Transverse colon (tissue), 4 donors: ENCODE results near the gene TMEM95. TPM values are rescaled to one million over a fixed set of nuclear protein-coding genes. Genes with fewer than 3 reads are reported as not detected.

Source experiments
- DNase-seq: peaks from one replicate; pipeline ENCODE4 v3.0.0-alpha.2; 2019
- H3K27ac ChIP-seq, 4 donors: fragments of 200-600 bp; sonication (generic); 2 replicates each; pipeline ENCODE4 v1.5.1; 2016 to 2018; ENCODE audit warnings: inconsistent platforms in 4 of 4
- H3K27me3 ChIP-seq: fragments of 200-600 bp; sonication (generic); 2 replicates; pipeline ENCODE4 v1.5.1; 2017; ENCODE audit warnings: inconsistent platforms
- H3K36me3 ChIP-seq, 4 donors: fragments of 200-600 bp; sonication (generic); 2 replicates each; pipeline ENCODE4 v1.5.1; 2017 to 2019; ENCODE audit warnings: inconsistent platforms in 4 of 4
- H3K4me1 ChIP-seq, 4 donors: fragments of 200-600 bp; sonication (generic); 2 replicates each; pipeline ENCODE4 v1.5.1; 2017 to 2020; ENCODE audit warnings: inconsistent platforms in 4 of 4
- H3K4me3 ChIP-seq, 4 donors: fragments of 200-600 bp; sonication (generic); 1 replicate in 1 of 4; 2 replicates in 3 of 4; pipeline versions ENCODE4 v1.5.1 to v1.6.1; 2017 to 2019; ENCODE audit warnings: inconsistent platforms in 4 of 4
- H3K9me3 ChIP-seq, 2 donors: fragments of 200-600 bp; sonication (generic); 2 replicates each; pipeline ENCODE4 v1.5.1; 2017 to 2019; ENCODE audit warnings: inconsistent platforms in 2 of 2
- CTCF ChIP-seq, 5 experiments: fragments of 200-600 bp in 3 of 5; fragments of 450-650 bp in 2 of 5; sonication (generic) in 3 of 5; IDR thresholded peaks; 1 replicate in 2 of 5; 2 replicates in 3 of 5; pipeline ENCODE4 v1.5.1; 2016 to 2017; ENCODE audit warnings: antibody characterized with exemption in 5 of 5, inconsistent platforms in 3 of 5, mild to moderate bottlenecking in 2 of 5, moderate library complexity in 1 of 5
- EP300 ChIP-seq: sonication (generic); formaldehyde crosslinking; IDR thresholded peaks from one replicate; pipeline ENCODE4 v1.6.1; 2017; ENCODE audit warnings: antibody characterized with exemption, low read depth
- POLR2A ChIP-seq: fragments of 450-650 bp; IDR thresholded peaks from one replicate; pipeline ENCODE4 v1.6.1; 2016; ENCODE audit warnings: antibody characterized with exemption, mild to moderate bottlenecking, moderate library complexity
- POLR2AphosphoS5 ChIP-seq, 3 donors: sonication (generic); formaldehyde crosslinking; IDR thresholded peaks; one replicate each; pipeline ENCODE4 v1.6.1; 2016; ENCODE audit warnings: antibody characterized with exemption in 3 of 3
- WGBS, 2 donors: methylation state at CpG; one replicate each; pipeline ENCODE4 v1.1.5; 2018; ENCODE audit warnings: low coverage in 1 of 2; 5-methylcytosine and 5-hydroxymethylcytosine counted together
- in situ Hi-C, 4 donors: fragments of 200-750 bp; cut with MboI; loops; one replicate each; pipeline versions ENCODE4 v1.15.0 to v1.15.1; 2017; ENCODE audit warnings: low sequenced_read_pairs in 3 of 4, low pct_ligation_motif_present in 1 of 4, low pct_unique_long_range_greater_than_20kb in 1 of 4
- intact Hi-C: fragments of 100-400 bp; cut with DNase I; formaldehyde crosslinking; loops from one replicate; pipeline ENCODE4 v1.15.1; 2023; ENCODE audit warnings: low total_unique reads
- total RNA-seq, 4 donors: library from RNA; depleted of rRNA; stranded (reverse); fragments of >200 nt; gene quantifications; one replicate each; pipeline ENCODE4 v1.1.0, GENCODE V29; 2016

The TMEM95 gene
- total RNA-seq, 4 donors from 2014 or later: not detected

- no peaks in the 10 kb centered on the region for H3K36me3 ChIP-seq
- H3K4me1 ChIP-seq: peaks cover 7 to 58% (median 42%) of the 10 kb centered on the region in 4 donors
- TF ChIP-seq POLR2A (peak; percentile 78), POLR2AphosphoS5 (IDR thresholded peaks at IDR 0.05) (peak; percentile 72 to 87 (median 77)), CTCF (IDR thresholded peaks at IDR 0.05) (peak in 3 of 5 experiments; percentile 44 to 77 (median 62)), EP300 (no peak)
- H3K4me3 ChIP-seq: peak within 1 kb of the TSS; percentile 68 to 88 (median 74)
- peak within 1 kb of the TSS; percentile 92 to 98 (median 98) for H3K27ac ChIP-seq
- H3K27me3 ChIP-seq: no peaks in the 10 kb centered on the region
- in situ Hi-C loops (loop anchor here in 1 of 4 donors (10.0 kb wide), 1 partner anchor 83 kb away; the partner anchor contains the start of genes FGF11 and TMEM102), intact Hi-C loops (loop anchor here (10.0 kb wide), 1 partner anchor 203 kb away; the partner anchor contains the start of gene TNFSF13)
- WGBS, 2 donors: 9% methylated on average over 26 of the region's 91 CpGs; no CpG with 5 or more reads in 1 of the 2 donors
- H3K9me3 ChIP-seq: no peaks in the 10 kb centered on the region
- peak; percentile 95 for DNase-seq
Observed at GRCh38 chr17:7351665-7352502, 3.1 kb upstream of the TMEM95 start, which contains the start of gene KCTD11. KCTD11 (plus strand) TSS chr17:7352162.

GRCh38 chr17:7352503-7352889, 2.5 kb upstream of the TMEM95 start:
- 22 to 41% methylated on average over 4 to 10 of the region's 10 CpGs for WGBS, 2 donors
- Histone ChIP-seq H3K27ac (peak overlapping the region; percentile 92 to 98 (median 98)), H3K27me3 (no peaks in the 10 kb centered on the region), H3K36me3 (no peaks in the 10 kb centered on the region), H3K4me3 (peak overlapping the region; percentile 68 to 88 (median 74)), H3K4me1 (peaks cover 7 to 58% (median 42%) of the 10 kb centered on the region in 4 donors), H3K9me3 (no peaks in the 10 kb centered on the region)
- TF ChIP-seq CTCF (IDR thresholded peaks at IDR 0.05) (peak in 2 of 5 experiments; percentile 58 to 78), POLR2AphosphoS5 (IDR thresholded peaks at IDR 0.05) (no peak)
- intact Hi-C loops (loop anchor here (10.0 kb wide), 1 partner anchor 202 kb away; the partner anchor contains the start of gene TNFSF13), in situ Hi-C loops (loop anchor here in 1 of 4 donors (10.0 kb wide), 1 partner anchor 82 kb away; the partner anchor contains the start of genes FGF11 and TMEM102)
- no peak for DNase-seq

GRCh38 chr17:7352910-7353635, 1.9 kb upstream of the TMEM95 start:
- intact Hi-C loops (loop anchor here (10.0 kb wide), 1 partner anchor 202 kb away; the partner anchor contains the start of gene TNFSF13), in situ Hi-C loops (loop anchor here in 1 of 4 donors (10.0 kb wide), 1 partner anchor 82 kb away; the partner anchor contains the start of genes FGF11 and TMEM102)
- peak overlapping the region; percentile 92 to 98 (median 98) for H3K27ac ChIP-seq
- no peaks in the 10 kb centered on the region for H3K9me3 ChIP-seq
- H3K4me1 ChIP-seq: peaks cover 7 to 58% (median 42%) of the 10 kb centered on the region in 4 donors
- H3K4me3 ChIP-seq: peak overlapping the region in 3 of 4 donors; percentile 68 to 88 (median 77)
- no peaks in the 10 kb centered on the region for H3K27me3 ChIP-seq
- no peaks in the 10 kb centered on the region for H3K36me3 ChIP-seq
- 84 to 85% methylated on average over 4 to 30 of the region's 37 CpGs for WGBS, 2 donors
- DNase-seq: peak; percentile 11
- TF ChIP-seq CTCF (IDR thresholded peaks at IDR 0.05): no peak
- no peak for TF ChIP-seq POLR2A
- no peak for TF ChIP-seq POLR2AphosphoS5 (IDR thresholded peaks at IDR 0.05)
- no peak for TF ChIP-seq EP300
